ENCODE data around the gene JAKMIP1. TPM values are rescaled to one million over a fixed set of nuclear protein-coding genes. Genes with fewer than 3 reads are reported as not detected.

Gene JAKMIP1
- polyA plus RNA-seq, 6 donors from 2014 or later = not detected

- Mint-ChIP-seq H3K4me3 (no peak overlapping the region), H3K27me3 (peaks cover 10 to 12% (median 10%) of the 10 kb centered on the region in 3 donors), H3K9me3 (peaks cover 0 to 2% (median 0%) of the 10 kb centered on the region in 7 donors), H3K27ac (peak overlapping the region in 1 of 6 donors; percentile 51), H3K36me3 (no peaks in the 10 kb centered on the region), H3K4me1 (no peaks in the 10 kb centered on the region)
- ATAC-seq (ENCODE audit: low read depth in 2 of 2) (no peak), DNase-seq (no peak)
Measured at GRCh38 chr4:6087669-6088341, 112.5 kb downstream of the JAKMIP1 start.

DNA sequence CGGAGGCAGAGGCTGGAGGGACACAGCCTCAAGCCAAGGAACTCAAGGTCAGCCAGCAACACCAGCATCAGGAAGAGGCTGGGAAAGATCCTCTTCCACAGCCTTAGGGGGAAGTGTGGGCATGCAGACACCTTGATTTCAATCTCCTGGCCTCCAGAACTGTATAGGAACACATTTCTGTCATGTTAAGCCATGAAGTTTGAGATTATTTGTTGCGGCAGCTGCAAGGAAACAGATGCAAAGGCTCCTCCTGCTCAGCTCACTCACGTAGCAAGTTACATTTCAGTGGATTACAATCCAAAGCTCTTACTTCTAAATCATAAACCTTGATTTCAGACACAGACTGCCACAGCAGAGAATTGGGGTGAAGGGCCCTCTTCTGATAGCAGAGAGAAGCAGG is 113.5 kb downstream of the JAKMIP1 start:
- H3K27me3 Mint-ChIP-seq = peaks cover 5 to 9% (median 8%) of the 10 kb centered on the region in 3 donors
- no peak overlapping the region for H3K4me3 Mint-ChIP-seq
- no peaks in the 10 kb centered on the region for H3K36me3 Mint-ChIP-seq
- no peaks in the 10 kb centered on the region for H3K4me1 Mint-ChIP-seq
- ATAC-seq (ENCODE audit: low read depth in 2 of 2) = no peak
- H3K9me3 Mint-ChIP-seq = peaks cover 0 to 2% (median 0%) of the 10 kb centered on the region in 7 donors
- H3K27ac Mint-ChIP-seq = no peak overlapping the region
- no peak for DNase-seq

- peaks cover 0 to 8% (median 6%) of the 10 kb centered on the region in 3 donors for H3K27me3 Mint-ChIP-seq
- DNase-seq (no peak), ATAC-seq (ENCODE audit: low read depth in 2 of 2) (no peak)
- H3K4me3 Mint-ChIP-seq = no peak overlapping the region
- peaks cover 0 to 2% (median 0%) of the 10 kb centered on the region in 7 donors for H3K9me3 Mint-ChIP-seq
- no peaks in the 10 kb centered on the region for H3K36me3 Mint-ChIP-seq
- H3K27ac Mint-ChIP-seq = no peak overlapping the region
- no peaks in the 10 kb centered on the region for H3K4me1 Mint-ChIP-seq
Measured at GRCh38 chr4:6085691-6086628, 114.4 kb downstream of the JAKMIP1 start.

DNA sequence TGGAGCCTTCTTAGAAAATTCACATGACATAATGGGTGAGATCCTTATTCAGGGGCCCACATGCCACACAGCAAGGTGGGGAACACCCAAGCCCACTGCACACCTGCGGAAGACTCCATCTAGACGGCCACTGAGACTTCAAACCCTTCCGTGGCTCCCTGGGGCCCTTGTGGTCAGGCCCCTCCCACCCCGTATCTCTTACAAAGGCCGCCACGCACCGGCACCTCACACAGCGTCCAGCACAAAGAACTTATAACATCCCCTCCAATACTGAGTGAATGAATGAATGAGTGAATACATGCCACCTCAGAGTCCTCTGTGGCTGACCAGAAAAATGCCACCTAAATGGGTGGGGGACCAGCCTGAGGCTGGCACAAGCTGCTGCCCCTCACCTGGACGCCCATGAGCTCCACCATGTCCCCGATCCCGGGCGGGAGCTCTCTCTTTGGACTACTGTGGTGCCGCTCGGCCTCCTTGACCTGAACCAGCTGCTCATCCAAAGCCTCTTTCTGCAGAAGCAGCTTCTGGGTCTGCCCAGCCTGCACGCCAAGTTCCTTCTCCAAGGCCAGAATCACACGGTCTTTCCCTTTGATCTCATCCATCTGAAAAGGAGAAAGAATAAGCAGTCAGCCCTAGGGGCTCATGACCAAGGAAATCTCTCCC is 115.2 kb downstream of the JAKMIP1 start:
- H3K36me3 Mint-ChIP-seq = no peaks in the 10 kb centered on the region
- DNase-seq (no peak), ATAC-seq (ENCODE audit: low read depth in 2 of 2) (no peak)
- peaks cover 0 to 8% (median 6%) of the 10 kb centered on the region in 3 donors for H3K27me3 Mint-ChIP-seq
- H3K4me3 Mint-ChIP-seq = no peak overlapping the region
- no peaks in the 10 kb centered on the region for H3K4me1 Mint-ChIP-seq
- H3K9me3 Mint-ChIP-seq = peaks cover 0 to 2% (median 0%) of the 10 kb centered on the region in 7 donors
- H3K27ac Mint-ChIP-seq = no peak overlapping the region

GRCh38 chr4:6079965-6080364 is 120.4 kb downstream of the JAKMIP1 start:
- no peaks in the 10 kb centered on the region for H3K4me1 Mint-ChIP-seq
- ATAC-seq (ENCODE audit: low read depth in 2 of 2) (no peak), DNase-seq (no peak)
- no peak overlapping the region for H3K27ac Mint-ChIP-seq
- H3K4me3 Mint-ChIP-seq = no peak overlapping the region
- no peaks in the 10 kb centered on the region for H3K36me3 Mint-ChIP-seq
- H3K9me3 Mint-ChIP-seq = peaks cover 0 to 5% (median 0%) of the 10 kb centered on the region in 7 donors
- H3K27me3 Mint-ChIP-seq = no peaks in the 10 kb centered on the region

GRCh38 chr4:6078560-6078959 is 121.8 kb downstream of the JAKMIP1 start:
- no peak for ATAC-seq (ENCODE audit: low read depth in 2 of 2)
- Mint-ChIP-seq H3K9me3 (peaks cover 0 to 5% (median 0%) of the 10 kb centered on the region in 7 donors), H3K4me1 (no peaks in the 10 kb centered on the region), H3K36me3 (no peaks in the 10 kb centered on the region), H3K27ac (no peak overlapping the region), H3K27me3 (no peaks in the 10 kb centered on the region), H3K4me3 (no peak overlapping the region)
- no peak for DNase-seq

GRCh38 chr4:6076391-6076790 is 124.0 kb downstream of the JAKMIP1 start:
- Mint-ChIP-seq H3K27ac (no peak overlapping the region), H3K4me1 (no peaks in the 10 kb centered on the region), H3K4me3 (no peak overlapping the region), H3K27me3 (peaks cover 0 to 7% (median 5%) of the 10 kb centered on the region in 3 donors), H3K36me3 (no peaks in the 10 kb centered on the region), H3K9me3 (peaks cover 0 to 5% (median 0%) of the 10 kb centered on the region in 7 donors)
- DNase-seq = no peak
- ATAC-seq (ENCODE audit: low read depth in 2 of 2) = no peak

GRCh38 chr4:6074758-6075157 is 125.6 kb downstream of the JAKMIP1 start:
- Mint-ChIP-seq H3K4me3 (no peak overlapping the region), H3K4me1 (no peaks in the 10 kb centered on the region), H3K36me3 (no peaks in the 10 kb centered on the region), H3K9me3 (peaks cover 0 to 3% (median 0%) of the 10 kb centered on the region in 7 donors), H3K27me3 (peaks cover 0 to 7% (median 7%) of the 10 kb centered on the region in 3 donors), H3K27ac (no peak overlapping the region)
- DNase-seq (no peak), ATAC-seq (ENCODE audit: low read depth in 2 of 2) (no peak)

- Mint-ChIP-seq H3K27ac (no peak overlapping the region), H3K36me3 (no peaks in the 10 kb centered on the region), H3K27me3 (peaks cover 5 to 19% (median 13%) of the 10 kb centered on the region in 3 donors), H3K4me3 (no peak overlapping the region), H3K9me3 (peaks cover 0 to 2% (median 0%) of the 10 kb centered on the region in 7 donors), H3K4me1 (no peaks in the 10 kb centered on the region)
- DNase-seq = no peak
- no peak for ATAC-seq (ENCODE audit: low read depth in 2 of 2)
Measured at GRCh38 chr4:6071959-6072720, 128.2 kb downstream of the JAKMIP1 start.

DNA sequence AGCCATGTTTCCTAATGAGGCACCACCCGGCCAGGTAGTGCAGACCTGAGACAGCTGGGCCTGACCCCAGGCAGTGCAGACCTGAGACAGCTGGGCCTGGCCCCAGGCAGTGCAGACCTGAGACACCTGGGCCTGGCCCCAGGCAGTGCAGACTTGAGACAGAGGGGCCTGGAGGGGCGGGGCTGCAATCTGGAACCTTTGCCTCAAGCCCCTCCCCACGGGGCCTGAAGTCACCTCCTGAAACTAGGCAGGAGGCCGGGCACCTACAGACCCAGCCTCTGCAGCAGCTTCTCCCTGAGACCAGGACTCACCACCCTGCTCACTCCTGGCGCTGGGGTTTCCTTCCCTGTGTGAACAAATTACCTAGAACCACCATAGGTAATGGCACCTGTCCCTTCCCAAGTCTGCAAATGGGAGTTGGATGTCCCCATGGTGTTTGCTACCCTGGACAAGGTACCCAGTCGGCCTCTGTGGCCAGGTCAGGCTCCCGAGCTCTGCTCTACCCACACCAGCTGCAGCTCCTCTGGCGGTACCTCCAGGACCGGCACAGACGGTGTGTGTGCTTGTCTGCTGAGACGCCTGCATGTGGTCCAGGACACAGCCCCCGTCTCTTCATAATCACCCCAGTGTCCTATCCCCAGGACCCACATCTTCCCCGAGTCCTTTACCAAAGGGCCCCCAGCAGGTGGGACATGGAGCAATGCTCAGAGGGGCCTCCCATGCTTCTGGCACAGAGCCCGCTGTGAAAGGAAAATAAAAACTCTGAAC is 129.0 kb downstream of the JAKMIP1 start:
- Mint-ChIP-seq H3K4me1 (no peaks in the 10 kb centered on the region), H3K27me3 (peaks cover 5 to 26% (median 20%) of the 10 kb centered on the region in 3 donors), H3K27ac (no peak overlapping the region), H3K4me3 (no peak overlapping the region), H3K36me3 (no peaks in the 10 kb centered on the region), H3K9me3 (no peaks in the 10 kb centered on the region)
- ATAC-seq (ENCODE audit: low read depth in 2 of 2) (no peak), DNase-seq (no peak)

GRCh38 chr4:6069845-6070709 is 130.3 kb downstream of the JAKMIP1 start:
- H3K27ac Mint-ChIP-seq = no peak overlapping the region
- H3K36me3 Mint-ChIP-seq = no peaks in the 10 kb centered on the region
- no peak for DNase-seq
- H3K4me3 Mint-ChIP-seq = no peak overlapping the region
- ATAC-seq (ENCODE audit: low read depth in 2 of 2) = no peak
- peaks cover 5 to 28% (median 23%) of the 10 kb centered on the region in 3 donors for H3K27me3 Mint-ChIP-seq
- no peaks in the 10 kb centered on the region for H3K9me3 Mint-ChIP-seq
- no peaks in the 10 kb centered on the region for H3K4me1 Mint-ChIP-seq

- Mint-ChIP-seq H3K27ac (no peak overlapping the region), H3K4me3 (no peak overlapping the region), H3K36me3 (no peaks in the 10 kb centered on the region), H3K4me1 (no peaks in the 10 kb centered on the region), H3K27me3 (peaks cover 5 to 28% (median 23%) of the 10 kb centered on the region in 3 donors), H3K9me3 (no peaks in the 10 kb centered on the region)
- ATAC-seq (ENCODE audit: low read depth in 2 of 2) (no peak), DNase-seq (no peak)
Measured at GRCh38 chr4:6068986-6069385, 131.4 kb downstream of the JAKMIP1 start.

Measured in naive B cell (primary cell).